ENCODE data around the gene SNAP91.

Gene SNAP91

GRCh38 chr6:83605517-83605916, 103.4 kb downstream of the SNAP91 start:
- Histone ChIP-seq H3K4me2 (ENCODE audit: insufficient read depth, low read length) (no peak overlapping the region), H3K27ac (ENCODE audit: low read length) (no peak overlapping the region), H3K9ac (ENCODE audit: low read depth, low read length) (no peak overlapping the region), H3K79me2 (ENCODE audit: insufficient read depth, low read length) (no peaks in the 10 kb centered on the region), H3K4me1 (ENCODE audit: insufficient read depth, low read length) (no peaks in the 10 kb centered on the region), H4K20me1 (ENCODE audit: insufficient read depth, low read length) (no peaks in the 10 kb centered on the region), H3K4me3 (ENCODE audit: low read depth in 1 of 2, low read length in 2 of 2) (no peak overlapping the region), H3K9me3 (ENCODE audit: insufficient read depth, low read length, severe bottlenecking) (no peaks in the 10 kb centered on the region), H2AFZ (ENCODE audit: low read depth, low read length) (no peak overlapping the region), H3K36me3 (ENCODE audit: insufficient read depth, low read length) (no peaks in the 10 kb centered on the region), H3K27me3 (ENCODE audit: insufficient read depth, low read length, poor library complexity) (no peaks in the 10 kb centered on the region)
- no peak for TF ChIP-seq EZH2 (IDR thresholded peaks at IDR 0.05; ENCODE audit: borderline replicate concordance, low read depth, low read length, severe bottlenecking)
- TF ChIP-seq, protein P1, sequence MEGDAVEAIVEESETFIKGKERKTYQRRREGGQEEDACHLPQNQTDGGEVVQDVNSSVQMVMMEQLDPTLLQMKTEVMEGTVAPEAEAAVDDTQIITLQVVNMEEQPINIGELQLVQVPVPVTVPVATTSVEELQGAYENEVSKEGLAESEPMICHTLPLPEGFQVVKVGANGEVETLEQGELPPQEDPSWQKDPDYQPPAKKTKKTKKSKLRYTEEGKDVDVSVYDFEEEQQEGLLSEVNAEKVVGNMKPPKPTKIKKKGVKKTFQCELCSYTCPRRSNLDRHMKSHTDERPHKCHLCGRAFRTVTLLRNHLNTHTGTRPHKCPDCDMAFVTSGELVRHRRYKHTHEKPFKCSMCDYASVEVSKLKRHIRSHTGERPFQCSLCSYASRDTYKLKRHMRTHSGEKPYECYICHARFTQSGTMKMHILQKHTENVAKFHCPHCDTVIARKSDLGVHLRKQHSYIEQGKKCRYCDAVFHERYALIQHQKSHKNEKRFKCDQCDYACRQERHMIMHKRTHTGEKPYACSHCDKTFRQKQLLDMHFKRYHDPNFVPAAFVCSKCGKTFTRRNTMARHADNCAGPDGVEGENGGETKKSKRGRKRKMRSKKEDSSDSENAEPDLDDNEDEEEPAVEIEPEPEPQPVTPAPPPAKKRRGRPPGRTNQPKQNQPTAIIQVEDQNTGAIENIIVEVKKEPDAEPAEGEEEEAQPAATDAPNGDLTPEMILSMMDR (IDR thresholded peaks at IDR 0.05; ENCODE audit: borderline replicate concordance, extremely low read depth, low read length, poor library complexity, severe bottlenecking), result no peak
- DNase-seq (no peak), ATAC-seq (ENCODE audit: insufficient read depth, low read depth) (no peak)

GRCh38 chr6:83603551-83603950, 105.3 kb downstream of the SNAP91 start:
- Histone ChIP-seq H3K9me3 (ENCODE audit: insufficient read depth, low read length, severe bottlenecking) (no peaks in the 10 kb centered on the region), H4K20me1 (ENCODE audit: insufficient read depth, low read length) (no peaks in the 10 kb centered on the region), H3K4me1 (ENCODE audit: insufficient read depth, low read length) (no peaks in the 10 kb centered on the region), H3K79me2 (ENCODE audit: insufficient read depth, low read length) (no peaks in the 10 kb centered on the region), H2AFZ (ENCODE audit: low read depth, low read length) (no peak overlapping the region), H3K36me3 (ENCODE audit: insufficient read depth, low read length) (no peaks in the 10 kb centered on the region), H3K4me3 (ENCODE audit: low read depth in 1 of 2, low read length in 2 of 2) (no peak overlapping the region), H3K27ac (ENCODE audit: low read length) (no peak overlapping the region), H3K9ac (ENCODE audit: low read depth, low read length) (no peak overlapping the region), H3K4me2 (ENCODE audit: insufficient read depth, low read length) (no peak overlapping the region), H3K27me3 (ENCODE audit: insufficient read depth, low read length, poor library complexity) (no peaks in the 10 kb centered on the region)
- TF ChIP-seq, protein P1 (IDR thresholded peaks at IDR 0.05; ENCODE audit: borderline replicate concordance, extremely low read depth, low read length, poor library complexity, severe bottlenecking), result no peak
- TF ChIP-seq EZH2 (IDR thresholded peaks at IDR 0.05; ENCODE audit: borderline replicate concordance, low read depth, low read length, severe bottlenecking), result no peak
- no peak for ATAC-seq (ENCODE audit: insufficient read depth, low read depth)
- no peak for DNase-seq

DNA sequence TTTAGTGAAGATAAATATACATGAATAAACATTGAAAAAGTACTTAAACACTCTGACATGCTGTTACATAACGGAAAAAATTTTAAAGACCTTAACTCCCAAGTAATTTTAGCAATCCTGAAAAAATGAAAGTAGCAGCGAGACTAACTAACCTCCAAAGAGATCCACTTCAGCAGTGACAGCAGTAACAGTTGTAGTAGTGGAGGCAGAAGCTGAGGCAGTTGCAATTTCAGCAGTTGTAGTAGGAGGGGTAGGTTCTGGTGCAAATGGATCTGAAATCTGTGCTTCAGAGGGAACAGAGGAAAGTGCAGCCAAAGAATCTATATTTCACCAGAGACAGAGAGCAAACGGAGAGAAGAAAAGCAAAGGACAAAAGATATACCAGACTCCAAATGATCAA, 107.8 kb downstream of the SNAP91 start:
- Histone ChIP-seq H3K9me3 (ENCODE audit: insufficient read depth, low read length, severe bottlenecking) (no peaks in the 10 kb centered on the region), H3K4me3 (ENCODE audit: low read depth in 1 of 2, low read length in 2 of 2) (no peak overlapping the region), H3K9ac (ENCODE audit: low read depth, low read length) (no peak overlapping the region), H3K27ac (ENCODE audit: low read length) (no peak overlapping the region), H3K79me2 (ENCODE audit: insufficient read depth, low read length) (no peaks in the 10 kb centered on the region), H3K4me1 (ENCODE audit: insufficient read depth, low read length) (no peaks in the 10 kb centered on the region), H3K36me3 (ENCODE audit: insufficient read depth, low read length) (no peaks in the 10 kb centered on the region), H3K4me2 (ENCODE audit: insufficient read depth, low read length) (no peak overlapping the region), H4K20me1 (ENCODE audit: insufficient read depth, low read length) (no peaks in the 10 kb centered on the region), H3K27me3 (ENCODE audit: insufficient read depth, low read length, poor library complexity) (no peaks in the 10 kb centered on the region), H2AFZ (ENCODE audit: low read depth, low read length) (no peak overlapping the region)
- ATAC-seq (ENCODE audit: insufficient read depth, low read depth), result no peak
- DNase-seq, result no peak
- no peak for TF ChIP-seq EZH2 (IDR thresholded peaks at IDR 0.05; ENCODE audit: borderline replicate concordance, low read depth, low read length, severe bottlenecking)
- TF ChIP-seq, protein P1 (IDR thresholded peaks at IDR 0.05; ENCODE audit: borderline replicate concordance, extremely low read depth, low read length, poor library complexity, severe bottlenecking), result no peak

- ATAC-seq (ENCODE audit: insufficient read depth, low read depth), result no peak
- H3K4me2 ChIP-seq (ENCODE audit: insufficient read depth, low read length), result no peak overlapping the region
- H3K36me3 ChIP-seq (ENCODE audit: insufficient read depth, low read length), result no peaks in the 10 kb centered on the region
- H3K4me1 ChIP-seq (ENCODE audit: insufficient read depth, low read length), result no peaks in the 10 kb centered on the region
- H3K9ac ChIP-seq (ENCODE audit: low read depth, low read length), result no peak overlapping the region
- no peak overlapping the region for H2AFZ ChIP-seq (ENCODE audit: low read depth, low read length)
- no peaks in the 10 kb centered on the region for H3K79me2 ChIP-seq (ENCODE audit: insufficient read depth, low read length)
- TF ChIP-seq, protein P1 (IDR thresholded peaks at IDR 0.05; ENCODE audit: borderline replicate concordance, extremely low read depth, low read length, poor library complexity, severe bottlenecking), result no peak
- TF ChIP-seq EZH2 (IDR thresholded peaks at IDR 0.05; ENCODE audit: borderline replicate concordance, low read depth, low read length, severe bottlenecking), result no peak
- no peak overlapping the region for H3K27ac ChIP-seq (ENCODE audit: low read length)
- H3K4me3 ChIP-seq (ENCODE audit: low read depth in 1 of 2, low read length in 2 of 2), result no peak overlapping the region
- H3K9me3 ChIP-seq (ENCODE audit: insufficient read depth, low read length, severe bottlenecking), result no peaks in the 10 kb centered on the region
- H3K27me3 ChIP-seq (ENCODE audit: insufficient read depth, low read length, poor library complexity), result no peaks in the 10 kb centered on the region
- DNase-seq, result no peak
- H4K20me1 ChIP-seq (ENCODE audit: insufficient read depth, low read length), result no peaks in the 10 kb centered on the region
Observed at GRCh38 chr6:83600459-83600858, 108.4 kb downstream of the SNAP91 start.
